Mucosa of descending colon (tissue), 3 donors: ENCODE measurements around the gene OR2T8. TPM values are rescaled to one million over a fixed set of nuclear protein-coding genes. Genes with fewer than 3 reads are reported as not detected.

Experiments used
- ATAC-seq: fragments of 200-7000 bp; cut with Tn5 transposase; one replicate; pipeline ENCODE4 v1.9.1; 2020; ENCODE audit warnings: mild to moderate bottlenecking, moderate library complexity
- DNase-seq, 3 donors: peaks; one replicate each; pipeline ENCODE4 v3.0.0-alpha.2; 2020
- H3K36me3 ChIP-seq: fragments of 200-600 bp; one replicate; pipeline ENCODE4 v1.8.0; 2021; ENCODE audit warnings: low read depth, mild to moderate bottlenecking
- H3K4me1 ChIP-seq: fragments of 200-600 bp; one replicate; pipeline ENCODE4 v1.8.0; 2021; ENCODE audit warnings: low read depth, mild to moderate bottlenecking
- H3K4me3 ChIP-seq: fragments of 200-600 bp; one replicate; pipeline ENCODE4 v1.8.0; 2021; ENCODE audit warnings: mild to moderate bottlenecking
- H3K9me3 ChIP-seq: fragments of 200-600 bp; one replicate; pipeline ENCODE4 v1.8.0; 2021; ENCODE audit warnings: mild to moderate bottlenecking
- CTCF ChIP-seq: fragments of 200-600 bp; IDR thresholded peaks from one replicate; pipeline ENCODE4 v1.8.0; 2022; ENCODE audit warnings: antibody characterized with exemption, mild to moderate bottlenecking
- intact Hi-C, 2 donors: fragments of 100-400 bp; cut with DNase I in 1 of 2; cut with micrococcal nuclease in 1 of 2; formaldehyde crosslinking; loops; one replicate each; pipeline versions ENCODE4 v1.11.0 to v1.11.1; 2022; cut with DNase I, micrococcal nuclease
- total RNA-seq, 3 donors: library from RNA; stranded (reverse); fragmentation: NEBNext Ultra II Directional in 2 of 3; extraction: Animal tissue kit (Norgen Biotek cat#: 25700) in 2 of 3; gene quantifications; one replicate each; pipeline versions ENCODE4 v1.2.1 to v1.2.4, GENCODE V29; 2021 to 2023
- donor health status: DM: no; HTN: no; CAD: no; lungs with moderate emphysema.
- donor health status: DM: no; HTN: no; CAD: no.
- donor health status: DM: no; HTN: yes; CAD: no.

The OR2T8 gene
- total RNA-seq, 3 donors from 2014 or later, result not detected

DNA sequence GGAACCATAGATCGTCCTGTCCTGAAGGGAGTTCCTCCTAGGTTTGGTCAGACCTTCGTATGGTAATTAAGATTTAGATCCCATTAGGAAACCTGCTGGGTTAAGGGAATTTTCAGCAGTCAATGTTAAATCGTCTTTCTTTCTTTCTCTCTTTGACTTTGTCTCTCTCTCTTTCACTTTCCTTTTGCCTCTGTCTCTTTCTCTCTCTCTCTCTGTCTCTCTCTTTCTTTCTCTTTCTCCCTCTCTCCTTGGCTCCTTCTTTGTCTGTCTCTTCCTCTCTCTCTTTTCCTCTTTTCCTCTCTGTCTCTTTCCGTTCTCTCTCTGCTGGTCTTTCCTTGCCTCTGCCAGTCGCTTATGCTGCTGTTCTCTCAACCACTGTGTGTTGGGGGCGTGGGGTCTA is 15.9 kb upstream of the OR2T8 start:
- no peaks in the 10 kb centered on the region for H3K4me1 ChIP-seq
- DNase-seq (no peak), ATAC-seq (no peak)
- intact Hi-C loops, result loop anchor here in 1 of 2 donors (10.0 kb wide), 1 partner anchor 69 kb away; no protein-coding TSS in a partner anchor
- no peaks in the 10 kb centered on the region for H3K36me3 ChIP-seq
- no peak overlapping the region for H3K4me3 ChIP-seq
- peaks cover 2% of the 10 kb centered on the region for H3K9me3 ChIP-seq
- TF ChIP-seq CTCF, result no peak

GRCh38 chr1:247905181-247905580 is 14.9 kb upstream of the OR2T8 start:
- H3K9me3 ChIP-seq, result peaks cover 2% of the 10 kb centered on the region
- no peak for TF ChIP-seq CTCF
- intact Hi-C loops, result loop anchor here in 1 of 2 donors (10.0 kb wide), 1 partner anchor 70 kb away; no protein-coding TSS in a partner anchor
- DNase-seq (no peak), ATAC-seq (no peak)
- H3K4me3 ChIP-seq, result no peak overlapping the region
- no peaks in the 10 kb centered on the region for H3K4me1 ChIP-seq
- no peaks in the 10 kb centered on the region for H3K36me3 ChIP-seq

- DNase-seq, result no peak
- Histone ChIP-seq H3K4me1 (no peaks in the 10 kb centered on the region), H3K4me3 (no peak overlapping the region), H3K36me3 (no peaks in the 10 kb centered on the region), H3K9me3 (peaks cover 2% of the 10 kb centered on the region)
- intact Hi-C loops, result loop anchor here in 1 of 2 donors (10.0 kb wide), 1 partner anchor 71 kb away; no protein-coding TSS in a partner anchor
- no peak for ATAC-seq
- TF ChIP-seq CTCF, result no peak
Measured at GRCh38 chr1:247905910-247906503, 14.0 kb upstream of the OR2T8 start.

GRCh38 chr1:247906504-247907047 is 13.5 kb upstream of the OR2T8 start:
- intact Hi-C loops, result loop anchor here in 1 of 2 donors (10.0 kb wide), 1 partner anchor 72 kb away; no protein-coding TSS in a partner anchor
- peaks cover 2% of the 10 kb centered on the region for H3K9me3 ChIP-seq
- ATAC-seq (peak; percentile 85), DNase-seq (no peak)
- H3K4me3 ChIP-seq, result no peak overlapping the region
- TF ChIP-seq CTCF, result no peak
- no peaks in the 10 kb centered on the region for H3K4me1 ChIP-seq
- no peaks in the 10 kb centered on the region for H3K36me3 ChIP-seq

GRCh38 chr1:247908766-247909165 is 11.3 kb upstream of the OR2T8 start:
- Histone ChIP-seq H3K4me3 (no peak overlapping the region), H3K4me1 (no peaks in the 10 kb centered on the region), H3K9me3 (peaks cover 2% of the 10 kb centered on the region), H3K36me3 (no peaks in the 10 kb centered on the region)
- intact Hi-C loops, result loop anchor here in 1 of 2 donors (10.0 kb wide), 1 partner anchor 74 kb away; no protein-coding TSS in a partner anchor
- no peak for TF ChIP-seq CTCF
- no peak for ATAC-seq
- DNase-seq, result no peak
